Mesendoderm (in vitro differentiated cells): ENCODE data around the gene MANEA.
A peak's percentile ranks its signal among the peaks of the same experiment; 100 is the strongest.

Experiments used
- DNase-seq: peaks from one replicate; pipeline ENCODE4 v3.0.0; 2013
- H2AK5ac ChIP-seq: 2 replicates; pipeline ENCODE4 v1.6.1; 2013; ENCODE audit warnings: low read length, inconsistent platforms
- H2BK120ac ChIP-seq: 2 replicates; pipeline ENCODE4 v1.6.1; 2013; ENCODE audit warnings: low read depth, mild to moderate bottlenecking, low read length, moderate library complexity, mixed read lengths
- H2BK15ac ChIP-seq: replicated peaks from 2 replicates; pipeline ENCODE4 v1.6.1; 2013; ENCODE audit warnings: low read depth, mild to moderate bottlenecking, moderate library complexity
- H2BK5ac ChIP-seq: 2 replicates; pipeline ENCODE4 v1.6.1; 2013; ENCODE audit warnings: low read length, inconsistent platforms
- H3K18ac ChIP-seq: 2 replicates; pipeline ENCODE4 v1.6.1; 2013; ENCODE audit warnings: mild to moderate bottlenecking, low read length, mixed read lengths
- H3K23ac ChIP-seq: one replicate; pipeline ENCODE4 v1.6.1; 2013; ENCODE audit warnings: low read length
- H3K27ac ChIP-seq: 2 replicates; pipeline ENCODE4 v1.5.1; 2013; ENCODE audit warnings: low read depth, mild to moderate bottlenecking, inconsistent platforms, low read length, moderate library complexity
- H3K27me3 ChIP-seq: 2 replicates; pipeline ENCODE4 v1.6.1; 2013; ENCODE audit warnings: low read length, control low read depth, mild to moderate bottlenecking, inconsistent platforms; ENCODE audit not compliant: insufficient read depth, poor library complexity
- H3K36me3 ChIP-seq: 2 replicates; pipeline ENCODE4 v1.6.1; 2013; ENCODE audit warnings: low read length, inconsistent platforms; ENCODE audit not compliant: control insufficient read depth, insufficient read depth
- H3K4ac ChIP-seq: one replicate; pipeline ENCODE4 v1.6.1; 2013; ENCODE audit warnings: low read depth, mild to moderate bottlenecking, low read length, moderate library complexity
- H3K4me1 ChIP-seq: 2 replicates; pipeline ENCODE4 v1.6.1; 2013; ENCODE audit warnings: low read depth, low read length, inconsistent platforms; ENCODE audit not compliant: control insufficient read depth
- H3K4me2 ChIP-seq: 2 replicates; pipeline ENCODE4 v1.6.1; 2013; ENCODE audit warnings: low read length
- H3K4me3 ChIP-seq: 2 replicates; pipeline ENCODE4 v1.5.1; 2013; ENCODE audit warnings: mild to moderate bottlenecking, low read length
- H3K56ac ChIP-seq: one replicate; pipeline ENCODE4 v1.6.1; 2013; ENCODE audit warnings: low read length
- H3K79me1 ChIP-seq: 2 replicates; pipeline ENCODE4 v1.6.1; 2013; ENCODE audit warnings: low read length, inconsistent platforms
- H3K79me2 ChIP-seq: 2 replicates; pipeline ENCODE4 v1.6.1; 2013; ENCODE audit warnings: mild to moderate bottlenecking, low read length; ENCODE audit not compliant: control insufficient read depth, insufficient read depth
- H3K9ac ChIP-seq: 2 replicates; pipeline ENCODE4 v1.6.1; 2013; ENCODE audit warnings: low read length, inconsistent platforms
- H4K5ac ChIP-seq: one replicate; pipeline ENCODE4 v1.6.1; 2013; ENCODE audit warnings: low read length
- H4K8ac ChIP-seq: one replicate; pipeline ENCODE4 v1.6.1; 2013; ENCODE audit warnings: low read depth, mild to moderate bottlenecking, control low read depth, low read length, moderate library complexity
- WGBS: extraction: QIAGEN DNeasy Blood & Tissue Kit; methylation state at CpG from one replicate; pipeline ENCODE4 v1.1.7; 2013; ENCODE audit warnings: low lambda C conversion rate, missing lambda C conversion rate; ENCODE audit not compliant: insufficient coverage; ENCODE audit errors: extremely low coverage; 5-methylcytosine and 5-hydroxymethylcytosine counted together

Gene MANEA

GRCh38 chr6:95545226-95545625 is 32.1 kb upstream of the MANEA start:
- H2BK120ac ChIP-seq, result peak overlapping the region; percentile 28
- H2AK5ac ChIP-seq, result no peak overlapping the region
- H3K27me3 ChIP-seq, result no peaks in the 10 kb centered on the region
- no peak overlapping the region for H3K23ac ChIP-seq
- H4K5ac ChIP-seq, result no peak overlapping the region
- peak overlapping the region; percentile 47 for H2BK5ac ChIP-seq
- DNase-seq, result peak; percentile 80
- H3K27ac ChIP-seq, result peak overlapping the region; percentile 70
- no peak overlapping the region for H3K9ac ChIP-seq
- H3K18ac ChIP-seq, result no peak overlapping the region
- H2BK15ac ChIP-seq, result no peak overlapping the region
- no peak overlapping the region for H3K56ac ChIP-seq
- no peaks in the 10 kb centered on the region for H3K79me1 ChIP-seq
- H3K4me2 ChIP-seq, result no peak overlapping the region
- H4K8ac ChIP-seq, result no peak overlapping the region
- peaks cover 13% of the 10 kb centered on the region for H3K4me1 ChIP-seq
- no CpG with 5 or more reads among the region's 3 CpGs for WGBS
- no peak overlapping the region for H3K4me3 ChIP-seq
- no peaks in the 10 kb centered on the region for H3K79me2 ChIP-seq
- no peak overlapping the region for H3K4ac ChIP-seq
- H3K36me3 ChIP-seq, result no peaks in the 10 kb centered on the region

GRCh38 chr6:95545686-95546085 is 31.6 kb upstream of the MANEA start:
- Histone ChIP-seq H3K4me1 (peaks cover 13% of the 10 kb centered on the region), H4K8ac (no peak overlapping the region), H3K56ac (peak overlapping the region; percentile 64), H3K4me2 (no peak overlapping the region), H2AK5ac (no peak overlapping the region), H4K5ac (no peak overlapping the region), H3K18ac (no peak overlapping the region), H3K27ac (peak overlapping the region; percentile 64), H3K4ac (peak overlapping the region; percentile 91), H3K79me2 (no peaks in the 10 kb centered on the region), H3K9ac (no peak overlapping the region), H3K4me3 (no peak overlapping the region), H3K36me3 (no peaks in the 10 kb centered on the region), H2BK120ac (no peak overlapping the region), H3K27me3 (no peaks in the 10 kb centered on the region), H3K79me1 (no peaks in the 10 kb centered on the region), H2BK15ac (no peak overlapping the region), H3K23ac (no peak overlapping the region), H2BK5ac (peak overlapping the region; percentile 64)
- WGBS, result no CpG with 5 or more reads among the region's 2 CpGs
- DNase-seq, result no peak

GRCh38 chr6:95546148-95546547 is 31.2 kb upstream of the MANEA start:
- Histone ChIP-seq H3K36me3 (no peaks in the 10 kb centered on the region), H4K8ac (no peak overlapping the region), H3K9ac (no peak overlapping the region), H2BK15ac (no peak overlapping the region), H3K56ac (peak overlapping the region; percentile 17), H2BK120ac (no peak overlapping the region), H3K4me3 (no peak overlapping the region), H3K27me3 (no peaks in the 10 kb centered on the region), H3K18ac (no peak overlapping the region), H3K4me1 (peaks cover 13% of the 10 kb centered on the region), H3K4ac (no peak overlapping the region), H3K23ac (no peak overlapping the region), H3K4me2 (no peak overlapping the region), H2AK5ac (no peak overlapping the region), H2BK5ac (peak overlapping the region; percentile 84), H3K27ac (no peak overlapping the region), H3K79me2 (no peaks in the 10 kb centered on the region), H3K79me1 (no peaks in the 10 kb centered on the region), H4K5ac (no peak overlapping the region)
- DNase-seq, result no peak
- WGBS, result no CpG with 5 or more reads among the region's 1 CpG

- no peak for DNase-seq
- no peak overlapping the region for H3K4me3 ChIP-seq
- H3K56ac ChIP-seq, result no peak overlapping the region
- H3K27ac ChIP-seq, result no peak overlapping the region
- H2AK5ac ChIP-seq, result no peak overlapping the region
- no peak overlapping the region for H3K9ac ChIP-seq
- no peaks in the 10 kb centered on the region for H3K79me1 ChIP-seq
- H3K4me1 ChIP-seq, result peaks cover 13% of the 10 kb centered on the region
- no CpG with 5 or more reads among the region's 1 CpG for WGBS
- H4K8ac ChIP-seq, result no peak overlapping the region
- no peak overlapping the region for H3K23ac ChIP-seq
- H3K79me2 ChIP-seq, result no peaks in the 10 kb centered on the region
- no peak overlapping the region for H3K18ac ChIP-seq
- H3K36me3 ChIP-seq, result no peaks in the 10 kb centered on the region
- H3K4ac ChIP-seq, result no peak overlapping the region
- H2BK120ac ChIP-seq, result no peak overlapping the region
- no peak overlapping the region for H3K4me2 ChIP-seq
- no peak overlapping the region for H2BK15ac ChIP-seq
- H4K5ac ChIP-seq, result no peak overlapping the region
- H2BK5ac ChIP-seq, result no peak overlapping the region
- H3K27me3 ChIP-seq, result no peaks in the 10 kb centered on the region
These were observed 30.3 kb upstream of the MANEA start for GRCh38 chr6:95547043-95547442.

DNA sequence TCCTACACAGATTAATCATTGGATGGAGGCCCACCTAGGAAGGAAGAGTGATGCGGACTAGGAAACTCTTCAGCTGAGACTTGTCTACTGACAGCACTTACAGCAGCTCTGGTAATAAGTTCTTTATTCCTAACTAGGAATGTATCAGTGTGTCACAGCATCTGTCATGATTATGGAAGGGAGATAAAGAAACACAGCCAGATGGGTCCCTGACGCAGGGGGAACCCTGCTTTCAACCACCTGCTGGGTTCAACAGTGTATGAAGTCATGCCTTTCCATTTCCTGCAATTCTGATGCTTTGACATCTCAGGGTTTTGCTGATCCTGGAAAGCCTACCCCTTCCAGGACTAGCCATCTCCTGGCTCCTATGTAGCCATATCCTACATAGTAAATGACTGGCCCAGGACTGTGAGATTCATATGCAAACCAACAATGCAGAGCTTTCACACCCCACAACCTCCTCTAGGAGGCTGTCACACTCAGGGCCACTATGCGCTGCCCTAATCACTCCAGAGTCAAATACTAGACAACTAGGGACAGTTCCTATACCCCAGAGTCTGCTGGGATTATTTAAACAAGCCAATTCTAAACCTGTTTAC is 29.0 kb upstream of the MANEA start:
- peak overlapping the region; percentile 3 for H2BK5ac ChIP-seq
- no peaks in the 10 kb centered on the region for H3K79me1 ChIP-seq
- H3K18ac ChIP-seq, result peak overlapping the region; percentile 56
- H4K8ac ChIP-seq, result no peak overlapping the region
- H4K5ac ChIP-seq, result no peak overlapping the region
- H2BK15ac ChIP-seq, result no peak overlapping the region
- no peak overlapping the region for H3K4ac ChIP-seq
- H3K79me2 ChIP-seq, result no peaks in the 10 kb centered on the region
- no peak overlapping the region for H3K4me3 ChIP-seq
- H3K36me3 ChIP-seq, result no peaks in the 10 kb centered on the region
- no CpG with 5 or more reads among the region's 3 CpGs for WGBS
- no peak overlapping the region for H3K4me2 ChIP-seq
- H2AK5ac ChIP-seq, result no peak overlapping the region
- no peak overlapping the region for H3K9ac ChIP-seq
- H3K23ac ChIP-seq, result no peak overlapping the region
- peak; percentile 45 for DNase-seq
- no peak overlapping the region for H3K27ac ChIP-seq
- no peaks in the 10 kb centered on the region for H3K27me3 ChIP-seq
- H2BK120ac ChIP-seq, result no peak overlapping the region
- H3K4me1 ChIP-seq, result peaks cover 13% of the 10 kb centered on the region
- no peak overlapping the region for H3K56ac ChIP-seq

DNA sequence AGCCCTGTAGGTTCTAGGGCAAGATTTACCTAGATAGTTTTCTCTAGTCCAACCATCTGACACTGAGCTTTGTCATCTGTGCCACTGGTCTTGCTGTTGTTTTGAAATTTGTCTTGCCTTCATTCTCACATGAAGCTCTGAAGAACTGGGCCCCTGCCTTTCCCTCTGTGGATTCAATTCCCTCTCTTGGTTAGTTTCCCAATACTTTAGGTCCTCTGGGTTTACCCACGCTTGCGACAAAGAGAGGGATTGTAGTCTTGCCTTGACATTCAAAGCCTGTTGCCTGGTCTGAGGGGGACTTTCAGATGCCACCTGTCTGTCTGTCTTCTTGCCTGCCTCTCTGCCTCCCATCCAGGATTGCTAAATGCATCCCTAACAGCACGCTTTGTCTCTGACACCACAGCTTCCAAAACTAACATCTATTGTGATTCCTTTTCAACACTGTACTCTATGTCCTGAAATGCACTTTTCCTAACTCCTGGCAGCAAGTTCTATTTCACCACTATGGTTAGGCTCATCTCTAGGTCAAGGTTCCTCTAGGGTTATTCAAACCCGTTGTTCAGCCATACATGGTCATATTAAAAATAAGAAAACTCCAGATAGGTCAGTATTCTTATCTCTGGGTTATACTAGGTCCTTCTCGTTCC is 25.5 kb upstream of the MANEA start:
- Histone ChIP-seq H3K4me2 (no peak overlapping the region), H3K79me1 (no peaks in the 10 kb centered on the region), H3K4me1 (peaks cover 2% of the 10 kb centered on the region), H2BK120ac (no peak overlapping the region), H3K9ac (no peak overlapping the region), H3K79me2 (no peaks in the 10 kb centered on the region), H2AK5ac (peak overlapping the region; percentile 52), H3K18ac (no peak overlapping the region), H3K27ac (no peak overlapping the region), H3K23ac (no peak overlapping the region), H3K27me3 (no peaks in the 10 kb centered on the region), H2BK15ac (no peak overlapping the region), H3K36me3 (no peaks in the 10 kb centered on the region), H4K5ac (no peak overlapping the region), H3K56ac (no peak overlapping the region), H2BK5ac (no peak overlapping the region), H4K8ac (no peak overlapping the region), H3K4ac (no peak overlapping the region), H3K4me3 (no peak overlapping the region)
- DNase-seq, result no peak
- no CpG with 5 or more reads among the region's 5 CpGs for whole genome bisulfite sequencing
